ENCODE measurements around the gene TGM2.

Gene TGM2

GRCh38 chr20:38085026-38085425 lies 80.0 kb downstream of the TGM2 start:
- H3K4me3 ChIP-seq (ENCODE audit: low read depth, low read length) = no peak overlapping the region
- no peak for TF ChIP-seq CTCF (IDR thresholded peaks at IDR 0.05; ENCODE audit: borderline replicate concordance, insufficient read depth, low read depth, low read length)

- TF ChIP-seq CTCF (IDR thresholded peaks at IDR 0.05; ENCODE audit: borderline replicate concordance, insufficient read depth, low read depth, low read length) = no peak
- no peak overlapping the region for H3K4me3 ChIP-seq (ENCODE audit: low read depth, low read length)
Measured at GRCh38 chr20:38084425-38084951, 80.6 kb downstream of the TGM2 start.

GRCh38 chr20:38083338-38084048 lies 81.6 kb downstream of the TGM2 start:
- no peak overlapping the region for H3K4me3 ChIP-seq (ENCODE audit: low read depth, low read length)
- TF ChIP-seq CTCF (IDR thresholded peaks at IDR 0.05; ENCODE audit: borderline replicate concordance, insufficient read depth, low read depth, low read length) = no peak

GRCh38 chr20:38082894-38083293 lies 82.2 kb downstream of the TGM2 start:
- TF ChIP-seq CTCF (IDR thresholded peaks at IDR 0.05; ENCODE audit: borderline replicate concordance, insufficient read depth, low read depth, low read length) = no peak
- H3K4me3 ChIP-seq (ENCODE audit: low read depth, low read length) = no peak overlapping the region

- no peak for TF ChIP-seq CTCF (IDR thresholded peaks at IDR 0.05; ENCODE audit: borderline replicate concordance, insufficient read depth, low read depth, low read length)
- no peak overlapping the region for H3K4me3 ChIP-seq (ENCODE audit: low read depth, low read length)
Measured at GRCh38 chr20:38081575-38081974, 83.5 kb downstream of the TGM2 start.

- no peak for TF ChIP-seq CTCF (IDR thresholded peaks at IDR 0.05; ENCODE audit: borderline replicate concordance, insufficient read depth, low read depth, low read length)
- no peak overlapping the region for H3K4me3 ChIP-seq (ENCODE audit: low read depth, low read length)
Measured at GRCh38 chr20:38079353-38079752, 85.7 kb downstream of the TGM2 start.

GRCh38 chr20:38078084-38078483 lies 87.0 kb downstream of the TGM2 start:
- no peak for TF ChIP-seq CTCF (IDR thresholded peaks at IDR 0.05; ENCODE audit: borderline replicate concordance, insufficient read depth, low read depth, low read length)
- no peak overlapping the region for H3K4me3 ChIP-seq (ENCODE audit: low read depth, low read length)

All from GM12875 (cell line).